Measurements from ENCODE around the gene HIGD2A.

HIGD2A gene

DNA sequence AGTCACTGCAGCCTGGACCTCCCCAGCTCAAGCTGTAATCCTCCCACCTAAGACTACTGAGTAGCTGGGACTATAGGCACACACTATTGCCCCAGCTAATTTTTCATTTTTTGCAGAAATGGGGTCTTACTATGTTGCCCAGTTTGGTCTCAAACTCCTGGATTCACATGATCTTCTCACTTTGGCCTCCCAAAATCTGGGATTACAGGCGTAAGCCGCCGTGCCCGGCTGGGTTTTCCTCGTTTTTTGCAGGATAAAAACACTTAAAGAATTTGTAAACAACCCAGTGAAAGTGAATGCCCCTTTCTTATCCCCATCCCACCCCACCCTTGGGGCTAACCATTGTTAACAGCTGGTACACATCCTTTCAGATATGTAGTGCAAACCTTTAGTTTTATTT, 20.0 kb downstream of the HIGD2A start:
- CTCF ChIA-PET: interaction anchor here (3.4 kb wide), 1 partner anchor 39 kb away, joined by 15 read pairs; the partner anchor contains the start of gene FAF2
- no peak for DNase-seq (ENCODE audit: extremely low spot score)
- POLR2A ChIA-PET: no interaction called here
- TF ChIP-seq, protein P1, sequence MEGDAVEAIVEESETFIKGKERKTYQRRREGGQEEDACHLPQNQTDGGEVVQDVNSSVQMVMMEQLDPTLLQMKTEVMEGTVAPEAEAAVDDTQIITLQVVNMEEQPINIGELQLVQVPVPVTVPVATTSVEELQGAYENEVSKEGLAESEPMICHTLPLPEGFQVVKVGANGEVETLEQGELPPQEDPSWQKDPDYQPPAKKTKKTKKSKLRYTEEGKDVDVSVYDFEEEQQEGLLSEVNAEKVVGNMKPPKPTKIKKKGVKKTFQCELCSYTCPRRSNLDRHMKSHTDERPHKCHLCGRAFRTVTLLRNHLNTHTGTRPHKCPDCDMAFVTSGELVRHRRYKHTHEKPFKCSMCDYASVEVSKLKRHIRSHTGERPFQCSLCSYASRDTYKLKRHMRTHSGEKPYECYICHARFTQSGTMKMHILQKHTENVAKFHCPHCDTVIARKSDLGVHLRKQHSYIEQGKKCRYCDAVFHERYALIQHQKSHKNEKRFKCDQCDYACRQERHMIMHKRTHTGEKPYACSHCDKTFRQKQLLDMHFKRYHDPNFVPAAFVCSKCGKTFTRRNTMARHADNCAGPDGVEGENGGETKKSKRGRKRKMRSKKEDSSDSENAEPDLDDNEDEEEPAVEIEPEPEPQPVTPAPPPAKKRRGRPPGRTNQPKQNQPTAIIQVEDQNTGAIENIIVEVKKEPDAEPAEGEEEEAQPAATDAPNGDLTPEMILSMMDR (IDR thresholded peaks at IDR 0.05; ENCODE audit: control extremely low read depth, extremely low read depth, low read depth, missing control alignments): no peak

DNA sequence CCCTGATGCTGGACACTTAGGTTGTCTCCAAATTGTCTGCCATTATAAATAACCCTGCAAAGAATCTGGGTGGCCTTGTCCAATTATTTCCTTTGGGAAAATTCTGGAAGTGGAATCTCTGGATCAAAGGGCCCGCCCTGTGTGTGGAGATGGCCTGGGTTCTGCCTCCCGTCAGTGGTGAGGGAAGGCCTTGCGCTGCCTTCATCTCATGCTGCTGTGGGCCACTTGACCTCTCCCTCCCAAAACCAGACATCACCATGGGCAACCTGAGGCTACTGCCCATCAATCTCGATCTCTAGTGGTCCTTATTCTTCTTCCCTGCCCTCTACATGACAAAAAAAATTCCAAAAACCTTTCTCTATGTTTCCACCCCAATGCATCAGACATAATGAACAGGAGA, 21.2 kb downstream of the HIGD2A start:
- TF ChIP-seq, protein P1 (IDR thresholded peaks at IDR 0.05; ENCODE audit: control extremely low read depth, extremely low read depth, low read depth, missing control alignments): no peak
- ChIA-PET POLR2A (no interaction called here), CTCF (no interaction called here)
- no peak for DNase-seq (ENCODE audit: extremely low spot score)

DNA sequence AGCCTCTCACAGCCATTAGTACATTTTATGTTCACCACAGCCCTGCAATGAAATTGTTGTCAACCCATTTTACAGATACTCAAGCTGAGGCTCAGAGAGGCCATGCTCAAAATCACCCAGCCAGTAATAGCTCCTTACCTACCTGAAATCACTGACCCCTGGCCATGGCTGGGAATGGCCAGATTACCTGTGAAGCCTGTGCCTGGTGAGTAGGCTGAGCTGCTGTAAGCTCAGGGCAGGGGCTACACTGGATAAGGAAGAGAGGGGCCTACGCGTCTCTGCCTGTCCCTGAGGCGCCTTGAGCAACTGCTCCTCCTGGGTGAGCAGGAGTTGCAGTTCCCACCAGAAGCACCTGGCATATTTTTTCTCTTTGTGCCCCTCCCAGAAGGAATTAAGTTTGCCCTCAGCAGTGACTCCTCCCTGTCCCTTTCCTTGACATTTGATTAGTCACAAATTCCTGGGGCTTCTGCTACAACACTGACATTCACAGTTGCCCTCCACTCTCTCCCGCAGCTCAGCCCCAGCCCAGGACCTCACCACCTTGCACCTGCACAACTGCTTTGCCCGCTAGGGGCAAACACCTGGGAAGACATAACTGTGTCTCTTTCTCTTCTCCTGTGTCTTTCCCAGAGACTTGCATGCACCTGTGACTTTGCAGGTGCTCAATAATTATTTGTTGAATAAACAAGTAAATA, 22.1 kb downstream of the HIGD2A start:
- TF ChIP-seq, protein P1 (IDR thresholded peaks at IDR 0.05; ENCODE audit: control extremely low read depth, extremely low read depth, low read depth, missing control alignments): no peak
- CTCF ChIA-PET: no interaction called here
- DNase-seq (ENCODE audit: extremely low spot score): no peak
- POLR2A ChIA-PET: no interaction called here

DNA sequence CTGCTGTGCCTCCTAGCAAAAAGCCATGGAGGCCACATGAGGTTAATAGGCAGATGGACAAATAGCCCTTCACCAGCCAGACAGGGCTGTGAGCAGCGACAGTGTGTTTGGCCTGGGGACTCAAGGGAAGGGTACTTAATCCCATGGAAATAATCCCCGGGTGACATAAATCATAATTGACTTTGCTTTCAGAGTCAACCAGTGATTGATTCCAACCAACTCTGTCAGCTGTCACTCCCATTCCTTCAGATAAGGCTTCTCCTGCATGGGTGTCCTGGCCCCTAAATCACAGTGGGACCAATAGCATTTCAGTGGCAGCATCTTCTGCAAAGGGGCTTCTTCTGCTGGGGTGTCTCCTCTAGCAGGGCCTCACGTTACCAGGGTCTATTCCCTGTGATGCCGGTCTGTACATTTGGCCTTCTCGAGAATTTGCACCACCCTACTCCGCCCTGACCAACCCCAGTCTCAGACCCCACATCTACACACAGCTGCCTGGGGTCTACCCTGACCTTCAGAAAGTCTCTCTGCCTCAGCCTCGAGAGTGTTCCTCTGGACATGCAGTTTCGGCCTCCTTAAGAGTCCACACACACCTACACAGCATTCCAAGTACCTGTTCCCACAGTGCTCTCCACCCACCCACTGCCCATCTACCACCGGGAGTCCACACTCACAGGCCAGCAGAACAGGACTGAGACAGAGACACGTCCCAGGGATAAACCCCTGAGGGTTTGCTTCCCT, 24.1 kb downstream of the HIGD2A start:
- CTCF ChIA-PET: interaction anchor here (1.4 kb wide), 1 partner anchor 59 kb away, joined by 3 read pairs; no protein-coding TSS in a partner anchor
- POLR2A ChIA-PET: no interaction called here
- TF ChIP-seq, protein P1 (IDR thresholded peaks at IDR 0.05; ENCODE audit: control extremely low read depth, extremely low read depth, low read depth, missing control alignments): no peak
- no peak for DNase-seq (ENCODE audit: extremely low spot score)

DNA sequence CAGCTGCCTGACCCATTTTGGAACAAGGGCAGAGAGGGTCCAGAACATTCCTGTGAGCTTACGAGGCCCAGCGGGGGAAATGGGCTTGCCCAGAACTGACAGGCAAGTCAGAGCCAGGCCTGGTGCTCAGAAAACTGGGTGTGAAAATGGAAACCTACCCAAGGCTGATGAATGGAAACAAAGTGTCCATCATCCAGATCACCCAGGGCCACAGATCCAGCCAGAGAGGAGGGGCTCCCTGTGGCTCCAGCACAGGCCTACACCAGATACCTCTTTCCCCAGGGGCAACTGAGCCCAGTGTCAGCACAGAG, 24.7 kb downstream of the HIGD2A start:
- no peak for DNase-seq (ENCODE audit: extremely low spot score)
- POLR2A ChIA-PET: interaction anchor here (0.8 kb wide), 1 partner anchor 8 kb away, joined by 7 read pairs; no protein-coding TSS in a partner anchor
- CTCF ChIA-PET: interaction anchor here (1.4 kb wide), 1 partner anchor 59 kb away, joined by 3 read pairs; no protein-coding TSS in a partner anchor
- TF ChIP-seq, protein P1 (IDR thresholded peaks at IDR 0.05; ENCODE audit: control extremely low read depth, extremely low read depth, low read depth, missing control alignments): no peak

DNA sequence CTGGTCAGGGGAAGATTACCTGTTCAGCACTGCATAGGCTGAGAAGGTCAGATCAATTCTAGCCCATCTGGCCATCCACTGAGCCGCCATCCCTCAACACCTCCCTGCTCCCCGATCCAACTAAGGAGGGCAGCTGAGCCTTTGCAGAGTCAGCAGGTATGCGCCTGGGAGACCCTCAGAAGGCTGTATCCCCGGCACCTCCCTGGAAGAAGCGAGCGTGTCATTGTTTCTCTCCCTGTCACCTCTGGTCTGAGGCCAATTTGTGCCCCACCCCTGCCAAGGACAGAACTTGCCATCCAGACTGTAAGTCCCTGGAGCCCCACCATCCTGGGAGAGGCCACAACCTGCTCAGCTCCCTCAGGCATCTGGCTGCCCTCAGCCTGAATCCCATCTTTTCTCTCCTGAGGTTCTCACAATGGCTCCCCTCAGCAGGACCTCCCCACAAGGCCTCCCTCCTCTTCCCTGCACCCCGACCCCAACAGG, 25.2 kb downstream of the HIGD2A start:
- ChIA-PET POLR2A (interaction anchor here (0.8 kb wide), 1 partner anchor 8 kb away, joined by 7 read pairs; no protein-coding TSS in a partner anchor), CTCF (interaction anchor here (1.4 kb wide), 1 partner anchor 60 kb away, joined by 3 read pairs; no protein-coding TSS in a partner anchor)
- DNase-seq (ENCODE audit: extremely low spot score): no peak
- TF ChIP-seq, protein P1 (IDR thresholded peaks at IDR 0.05; ENCODE audit: control extremely low read depth, extremely low read depth, low read depth, missing control alignments): no peak
